T-helper 17 cell (primary cell): Measurements from ENCODE around the gene DNAJB14. TPM values are rescaled to one million over a fixed set of nuclear protein-coding genes. Genes with fewer than 3 reads are reported as not detected.

Experiments used
- ATAC-seq: fragments of 150-1000 bp; cut with Tn5 transposase; 2 replicates; pipeline ENCODE4 v1.10.0; 2021; ENCODE audit warnings: mild to moderate bottlenecking, moderate library complexity
- DNase-seq, 3 donors: peaks; one replicate each; pipeline versions ENCODE4 v3.0.0 to v3.0.0-alpha.2; 2020 to 2021
- H3K9me3 ChIP-seq: one replicate; pipeline ENCODE4 v1.7.0; 2013; ENCODE audit warnings: low read length, mild to moderate bottlenecking; ENCODE audit not compliant: control insufficient read depth, poor library complexity, severe bottlenecking
- H3K27ac Mint-ChIP-seq: one replicate; pipeline ENCODE4 v1.8.0; 2022; ENCODE audit warnings: mild to moderate bottlenecking, moderate library complexity, mixed read lengths
- H3K27me3 Mint-ChIP-seq: one replicate; pipeline ENCODE4 v1.8.0; 2022; ENCODE audit warnings: mixed read lengths
- H3K36me3 Mint-ChIP-seq: one replicate; pipeline ENCODE4 v1.8.0; 2022; ENCODE audit warnings: low read depth, mixed read lengths
- H3K4me1 Mint-ChIP-seq: one replicate; pipeline ENCODE4 v1.8.0; 2022; ENCODE audit warnings: mild to moderate bottlenecking, mixed read lengths
- H3K4me3 Mint-ChIP-seq: one replicate; pipeline ENCODE4 v1.8.0; 2022; ENCODE audit warnings: mild to moderate bottlenecking, moderate library complexity, mixed read lengths
- total RNA-seq, 4 donors: library from RNA in 2 of 4; stranded (reverse) in 2 of 4; gene quantifications; one replicate each; pipeline ENCODE4 v1.2.3 and lab custom pipeline; 2022 to 2026

DNAJB14 gene
- total RNA-seq = 10 to 100 TPM; 52.1 to 58.7 TPM
- 85.7 to 120 reads per million in 2 donors for total RNA-seq (lab: John Stamatoyannopoulos, UW)

DNA sequence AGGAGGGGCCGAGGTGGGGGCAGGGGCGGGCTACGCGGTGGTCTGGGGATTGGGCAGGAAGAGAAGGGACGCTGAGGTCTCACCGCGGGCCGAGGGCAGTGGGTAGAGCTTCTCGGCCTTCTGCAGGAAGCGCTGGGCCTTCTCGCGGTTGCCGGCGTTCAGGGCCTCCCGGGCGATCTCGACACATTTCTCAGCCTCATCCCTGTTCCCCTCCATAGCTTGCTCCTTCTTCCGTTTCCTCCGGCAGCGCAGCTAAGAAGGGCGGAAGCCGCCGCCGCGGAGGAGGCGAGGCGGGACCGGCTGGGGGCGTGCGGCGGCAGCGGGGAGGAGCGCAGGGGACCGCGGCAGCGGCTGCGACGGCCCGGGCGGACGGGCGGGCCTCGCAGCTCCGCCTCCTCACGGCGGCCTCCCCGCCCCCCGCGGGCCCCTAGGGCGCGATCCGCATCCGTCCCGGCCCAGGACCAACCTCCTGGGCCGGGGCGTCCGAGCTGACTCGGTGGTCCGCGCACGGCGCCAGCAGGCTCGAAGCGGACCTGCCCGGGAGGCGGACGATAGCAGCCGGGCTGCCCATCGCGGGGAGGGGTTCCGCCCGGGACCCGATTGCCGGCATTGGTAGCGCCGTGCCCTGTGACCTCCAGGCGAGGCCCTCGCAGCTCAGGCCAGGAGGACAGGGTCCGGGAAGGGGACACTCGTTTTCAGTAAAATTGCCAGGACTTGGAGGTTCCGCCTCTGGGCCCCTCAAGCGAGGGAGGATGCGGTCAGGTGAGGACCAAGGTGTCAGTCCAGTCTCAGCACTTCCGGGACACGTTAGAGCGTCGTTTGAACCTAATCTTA lies at the start of gene DNAJB14:
DNAJB14 (minus strand) TSS at position 263 of the 834 bp plus-strand sequence; CDS start at position 216, 47 bp downstream.
- H3K4me3 Mint-ChIP-seq = peak within 1 kb of the TSS; percentile 98
- H3K9me3 ChIP-seq = no peaks in the 10 kb centered on the region
- no peaks in the 10 kb centered on the region for H3K27me3 Mint-ChIP-seq
- peaks cover 35% of the 10 kb centered on the region for H3K4me1 Mint-ChIP-seq
- ATAC-seq (peak; percentile 63), DNase-seq (peak; percentile 73 to 82 (median 81))
- no peak within 1 kb of the TSS for H3K27ac Mint-ChIP-seq
- peaks cover 4% of the 10 kb centered on the region for H3K36me3 Mint-ChIP-seq

DNA sequence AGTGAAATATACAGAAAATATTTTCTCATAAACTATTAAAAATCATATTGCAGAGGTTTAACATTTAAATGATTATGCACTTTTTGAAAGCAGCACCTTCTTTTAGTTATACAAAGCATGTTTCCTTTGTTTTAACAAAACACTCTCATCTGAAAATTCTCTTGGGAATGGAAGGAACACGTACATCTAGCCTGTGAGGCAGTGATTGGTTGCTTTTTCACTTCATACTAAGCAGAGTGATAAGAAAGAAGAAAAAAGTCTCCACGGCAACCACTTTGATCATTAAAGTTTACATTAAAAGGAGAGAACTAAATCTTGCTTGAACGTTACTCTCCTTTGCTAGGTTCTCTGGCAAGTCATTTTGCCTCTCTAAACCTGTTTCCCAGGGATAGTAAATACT lies 45.3 kb upstream of the DNAJB14 start:
- H3K4me3 Mint-ChIP-seq = no peak overlapping the region
- H3K9me3 ChIP-seq = no peaks in the 10 kb centered on the region
- peaks cover 25% of the 10 kb centered on the region for H3K27me3 Mint-ChIP-seq
- H3K36me3 Mint-ChIP-seq = no peaks in the 10 kb centered on the region
- ATAC-seq = no peak
- H3K27ac Mint-ChIP-seq = no peak overlapping the region
- DNase-seq = no peak
- H3K4me1 Mint-ChIP-seq = no peaks in the 10 kb centered on the region

DNA sequence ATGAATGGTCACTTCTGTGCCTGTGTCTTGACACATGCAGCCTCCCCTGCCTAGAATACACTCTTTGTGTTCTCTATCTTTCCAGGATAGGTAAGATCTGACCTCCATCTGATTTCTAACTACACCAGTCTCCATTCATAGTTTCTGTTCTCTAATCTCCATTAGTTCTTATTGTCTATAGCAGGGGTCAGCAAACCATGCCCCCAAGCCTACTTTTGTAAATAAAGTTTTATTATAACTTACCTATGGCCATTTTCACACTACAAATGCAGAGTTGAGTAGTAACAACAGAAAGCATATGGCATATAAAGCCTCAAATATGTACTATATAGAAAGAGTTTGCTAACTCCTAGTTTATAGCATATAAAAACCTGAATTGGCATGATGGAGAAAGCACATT lies 41.3 kb upstream of the DNAJB14 start:
- H3K4me1 Mint-ChIP-seq = no peaks in the 10 kb centered on the region
- no peaks in the 10 kb centered on the region for H3K36me3 Mint-ChIP-seq
- H3K4me3 Mint-ChIP-seq = no peak overlapping the region
- peaks cover 26% of the 10 kb centered on the region for H3K27me3 Mint-ChIP-seq
- H3K9me3 ChIP-seq = no peaks in the 10 kb centered on the region
- DNase-seq (no peak), ATAC-seq (no peak)
- no peak overlapping the region for H3K27ac Mint-ChIP-seq

DNA sequence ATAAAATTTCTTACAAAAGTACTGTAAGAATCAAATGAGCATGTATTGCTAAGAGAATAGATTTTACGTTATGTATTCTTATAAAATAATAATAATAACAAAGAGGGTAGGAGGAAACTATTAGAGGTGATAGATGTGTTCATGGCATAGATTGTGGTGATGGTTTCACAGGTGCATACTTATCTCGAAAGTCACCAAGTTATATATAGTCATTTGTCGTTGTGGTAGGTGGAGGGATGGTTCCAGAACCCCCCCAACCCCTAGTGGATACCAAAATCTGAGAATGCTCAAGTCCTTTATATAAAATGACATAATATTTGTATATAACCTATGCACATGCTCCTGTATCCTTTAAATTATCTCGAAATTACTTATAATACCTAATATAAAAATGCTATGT lies 40.4 kb upstream of the DNAJB14 start:
- Mint-ChIP-seq H3K4me1 (no peaks in the 10 kb centered on the region), H3K27me3 (peaks cover 26% of the 10 kb centered on the region), H3K27ac (no peak overlapping the region), H3K36me3 (no peaks in the 10 kb centered on the region), H3K4me3 (no peak overlapping the region)
- DNase-seq = no peak
- H3K9me3 ChIP-seq = no peaks in the 10 kb centered on the region
- no peak for ATAC-seq

DNA sequence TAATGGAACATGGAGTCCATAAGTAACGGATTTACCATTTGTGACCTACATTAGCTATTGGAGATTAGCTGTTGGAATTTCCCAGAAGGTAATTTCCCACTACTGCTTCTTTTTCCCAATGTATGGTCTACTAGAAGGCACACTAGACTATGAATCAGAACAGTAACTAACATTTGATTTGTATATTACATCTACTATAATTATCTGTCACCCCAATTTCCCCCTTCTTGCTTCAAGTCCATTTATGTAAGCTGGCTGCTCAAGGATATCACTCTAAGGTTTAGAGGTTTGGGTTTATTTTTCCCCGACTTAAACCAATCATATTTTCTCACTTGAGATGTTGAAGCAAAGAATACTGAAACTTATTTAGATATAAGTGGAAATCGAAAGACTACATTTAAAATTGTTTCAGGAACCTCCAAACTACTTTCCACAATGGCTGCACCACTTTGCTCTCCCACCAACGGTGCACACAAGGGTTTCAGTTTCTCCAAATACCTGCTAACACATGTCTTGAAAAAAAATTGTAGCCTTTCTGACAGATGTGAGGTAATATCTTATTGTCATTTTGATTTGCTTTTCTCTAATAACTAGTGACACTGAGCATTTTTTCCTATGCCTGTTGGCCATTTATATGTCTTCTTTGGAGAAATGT lies 37.0 kb upstream of the DNAJB14 start:
- no peak overlapping the region for H3K27ac Mint-ChIP-seq
- no peaks in the 10 kb centered on the region for H3K4me1 Mint-ChIP-seq
- H3K36me3 Mint-ChIP-seq = no peaks in the 10 kb centered on the region
- ATAC-seq (no peak), DNase-seq (no peak)
- H3K4me3 Mint-ChIP-seq = no peak overlapping the region
- H3K27me3 Mint-ChIP-seq = peaks cover 10% of the 10 kb centered on the region
- H3K9me3 ChIP-seq = no peaks in the 10 kb centered on the region

DNA sequence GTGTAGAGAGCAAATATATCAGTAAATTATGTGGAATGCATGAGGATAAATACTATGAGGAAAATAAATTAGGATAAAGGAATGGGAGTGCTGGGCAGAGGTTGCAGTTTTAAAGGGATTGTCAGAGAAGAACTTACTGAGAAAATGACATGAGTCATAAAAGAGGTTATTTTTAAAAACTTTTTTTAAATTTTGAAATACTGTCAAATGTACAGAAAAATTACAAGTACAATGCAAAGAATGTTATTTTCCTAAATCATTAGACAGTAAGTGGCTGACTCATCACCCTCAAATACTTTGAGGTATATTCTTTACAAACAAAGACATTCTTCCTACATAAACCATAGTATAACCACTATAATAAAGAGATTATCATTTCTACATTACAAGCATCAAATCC lies 33.5 kb upstream of the DNAJB14 start:
- H3K4me1 Mint-ChIP-seq = no peaks in the 10 kb centered on the region
- H3K27ac Mint-ChIP-seq = no peak overlapping the region
- H3K9me3 ChIP-seq = no peaks in the 10 kb centered on the region
- H3K4me3 Mint-ChIP-seq = no peak overlapping the region
- ATAC-seq = no peak
- H3K27me3 Mint-ChIP-seq = peaks cover 4% of the 10 kb centered on the region
- no peaks in the 10 kb centered on the region for H3K36me3 Mint-ChIP-seq
- no peak for DNase-seq

DNA sequence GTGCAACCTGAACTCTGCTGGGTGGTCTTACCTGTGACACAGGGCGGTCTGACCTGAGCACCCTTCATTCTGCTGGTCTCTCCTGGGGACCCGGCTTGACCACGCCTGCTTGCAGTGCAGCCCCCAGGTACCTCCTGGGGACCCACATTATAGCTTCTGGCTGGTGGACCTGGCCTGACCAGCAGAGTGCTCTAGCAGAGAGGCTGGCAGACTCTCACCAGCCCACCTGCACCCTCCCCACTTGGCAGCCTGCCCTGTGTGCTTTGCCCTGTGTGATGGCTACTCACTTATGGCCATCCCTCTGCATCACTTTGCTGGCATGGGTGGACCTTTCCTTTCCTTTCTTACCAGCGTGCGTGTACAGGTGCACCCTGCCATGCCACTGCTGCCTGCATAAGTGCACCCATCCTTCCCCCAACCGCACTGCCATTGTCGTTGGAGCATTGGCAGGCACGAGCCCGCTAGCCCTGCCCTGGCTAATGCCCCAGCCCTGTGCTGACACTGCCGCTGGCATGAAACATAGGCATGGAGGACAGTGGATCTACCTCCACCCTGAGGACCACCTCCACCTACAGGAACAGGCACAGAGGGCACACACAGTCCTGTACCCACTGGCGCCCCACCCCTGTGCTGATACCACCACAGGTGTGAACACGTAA lies 25.2 kb upstream of the DNAJB14 start:
- DNase-seq = no peak
- ATAC-seq = no peak
- peaks cover 3% of the 10 kb centered on the region for H3K4me1 Mint-ChIP-seq
- no peaks in the 10 kb centered on the region for H3K9me3 ChIP-seq
- H3K4me3 Mint-ChIP-seq = no peak overlapping the region
- H3K27ac Mint-ChIP-seq = no peak overlapping the region
- H3K36me3 Mint-ChIP-seq = peaks cover 2% of the 10 kb centered on the region
- H3K27me3 Mint-ChIP-seq = no peaks in the 10 kb centered on the region

DNA sequence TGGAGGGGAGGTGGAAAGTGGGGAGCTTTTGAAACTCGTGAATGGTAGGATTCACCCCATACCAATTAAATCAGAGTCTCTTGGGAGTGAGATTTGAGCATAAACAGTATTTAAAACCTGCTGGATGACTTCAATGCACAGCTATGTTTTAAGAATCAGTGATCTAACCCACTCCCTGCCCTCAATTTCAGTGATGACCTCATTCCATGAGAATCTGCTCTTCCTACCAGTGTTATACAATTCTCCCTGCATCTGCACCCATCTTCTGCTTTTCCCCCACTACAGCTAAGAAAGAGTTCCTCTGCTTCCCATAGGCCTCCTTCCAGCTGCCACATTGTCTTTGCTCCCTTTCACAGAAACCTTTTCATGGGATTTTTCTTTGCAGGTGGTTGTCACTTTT lies 21.9 kb upstream of the DNAJB14 start:
- DNase-seq (no peak), ATAC-seq (no peak)
- no peaks in the 10 kb centered on the region for H3K27me3 Mint-ChIP-seq
- H3K4me1 Mint-ChIP-seq = peaks cover 19% of the 10 kb centered on the region
- H3K9me3 ChIP-seq = no peaks in the 10 kb centered on the region
- H3K4me3 Mint-ChIP-seq = no peak overlapping the region
- H3K27ac Mint-ChIP-seq = no peak overlapping the region
- peaks cover 2% of the 10 kb centered on the region for H3K36me3 Mint-ChIP-seq

DNA sequence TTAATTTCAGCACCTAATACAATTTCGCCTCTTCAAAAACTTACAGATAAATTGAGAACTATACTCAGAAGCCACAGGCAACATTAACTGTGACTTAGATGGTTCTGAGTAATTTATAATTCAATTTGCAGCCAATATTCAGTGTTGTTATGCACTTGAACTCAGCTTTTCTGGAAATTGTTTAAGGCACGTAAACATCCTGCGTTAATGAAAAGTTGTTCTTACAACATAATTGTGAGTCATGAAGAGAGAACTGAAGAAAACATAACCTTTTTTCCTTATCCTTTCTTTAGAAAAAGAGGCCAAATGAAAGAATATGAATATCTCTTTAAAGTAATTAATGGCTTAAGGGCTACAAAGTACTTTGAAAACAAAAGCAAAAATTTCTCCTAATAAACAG lies 20.3 kb upstream of the DNAJB14 start:
- Mint-ChIP-seq H3K27me3 (no peaks in the 10 kb centered on the region), H3K4me1 (peaks cover 19% of the 10 kb centered on the region), H3K27ac (no peak overlapping the region), H3K4me3 (no peak overlapping the region), H3K36me3 (peaks cover 2% of the 10 kb centered on the region)
- no peak for DNase-seq
- H3K9me3 ChIP-seq = no peaks in the 10 kb centered on the region
- ATAC-seq = no peak

DNA sequence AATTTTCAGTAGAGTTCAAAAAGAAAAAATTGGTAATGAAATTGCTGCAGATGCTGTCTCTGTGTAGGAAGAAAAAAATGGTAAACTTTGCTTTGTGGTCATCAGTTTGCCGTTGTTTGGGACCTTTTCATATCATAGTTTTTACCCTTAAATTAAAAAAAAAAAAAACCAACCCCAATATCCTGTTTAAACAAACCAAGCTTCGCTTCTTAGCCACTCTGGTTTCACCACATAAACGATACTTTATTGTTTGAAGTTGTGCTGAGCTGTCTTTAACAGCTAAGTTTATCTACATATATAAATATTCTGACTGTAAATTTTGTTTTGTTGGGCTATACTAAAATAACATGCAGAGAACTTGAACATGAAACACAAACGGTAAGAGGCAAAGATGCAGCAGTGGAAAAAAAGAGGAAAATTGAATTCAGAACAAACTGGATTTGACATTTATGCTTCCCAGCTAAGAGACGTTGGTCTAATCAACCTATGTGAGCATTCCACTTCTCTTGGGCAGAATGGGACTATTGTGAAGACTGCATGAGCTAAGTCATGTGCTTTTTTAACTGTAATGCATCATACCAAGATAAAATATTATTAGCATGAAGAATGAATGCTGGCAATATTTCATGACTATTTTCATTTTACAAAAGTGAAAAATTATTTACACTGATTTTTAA lies 19.4 kb upstream of the DNAJB14 start:
- H3K36me3 Mint-ChIP-seq = peaks cover 2% of the 10 kb centered on the region
- peaks cover 19% of the 10 kb centered on the region for H3K4me1 Mint-ChIP-seq
- H3K9me3 ChIP-seq = no peaks in the 10 kb centered on the region
- DNase-seq = no peak
- no peak overlapping the region for H3K4me3 Mint-ChIP-seq
- H3K27me3 Mint-ChIP-seq = no peaks in the 10 kb centered on the region
- no peak overlapping the region for H3K27ac Mint-ChIP-seq
- peak; percentile 90 for ATAC-seq

DNA sequence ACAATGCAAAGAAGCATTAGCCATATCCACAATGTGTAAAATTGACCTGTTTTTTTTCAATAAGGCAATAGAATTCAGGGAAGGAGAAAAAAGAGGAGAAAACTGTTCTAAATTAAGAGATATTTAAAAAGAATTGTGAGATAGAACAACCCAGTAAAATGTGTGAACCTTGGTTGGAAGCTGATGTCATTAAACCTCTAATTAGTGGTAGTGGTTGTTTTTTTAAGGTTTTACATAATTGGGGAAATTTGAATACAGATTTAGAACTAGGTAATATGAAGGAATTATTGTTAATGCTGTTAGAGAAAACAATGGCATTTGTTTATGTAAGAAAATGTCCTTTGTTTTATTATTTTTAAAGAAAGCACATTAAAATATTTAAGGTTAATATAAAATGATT lies 18.8 kb upstream of the DNAJB14 start:
- Mint-ChIP-seq H3K4me3 (peak overlapping the region; percentile 25), H3K27ac (peak overlapping the region; percentile 67)

DNA sequence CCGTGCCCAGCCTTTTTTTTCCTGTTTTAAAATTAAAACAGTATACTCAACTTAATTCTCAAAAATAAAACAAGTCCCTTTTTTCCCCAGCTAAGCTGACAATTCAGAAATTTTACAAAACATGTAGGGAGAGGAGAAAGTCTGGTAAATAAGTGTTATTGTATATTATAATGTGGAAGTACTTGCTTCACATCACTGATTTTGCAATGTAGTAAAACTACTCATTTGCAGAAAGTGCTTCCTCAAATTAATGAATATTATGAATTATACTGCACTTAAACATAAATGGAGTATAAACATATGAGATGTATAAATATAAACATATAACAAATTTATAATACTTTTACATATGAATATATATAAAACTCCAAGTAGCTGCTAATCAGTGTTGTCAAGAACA lies 15.3 kb upstream of the DNAJB14 start:
- Mint-ChIP-seq H3K27me3 (no peaks in the 10 kb centered on the region), H3K4me1 (peaks cover 16% of the 10 kb centered on the region), H3K4me3 (no peak overlapping the region), H3K27ac (peak overlapping the region; percentile 47), H3K36me3 (peaks cover 2% of the 10 kb centered on the region)
- DNase-seq = no peak
- no peak for ATAC-seq
- H3K9me3 ChIP-seq = no peaks in the 10 kb centered on the region

More for the DNA sequence above, 18.8 kb upstream of the DNAJB14 start:
- no peaks in the 10 kb centered on the region for H3K9me3 ChIP-seq
- peaks cover 2% of the 10 kb centered on the region for H3K36me3 Mint-ChIP-seq
- DNase-seq (no peak), ATAC-seq (no peak)
- no peaks in the 10 kb centered on the region for H3K27me3 Mint-ChIP-seq
- peaks cover 19% of the 10 kb centered on the region for H3K4me1 Mint-ChIP-seq

DNA sequence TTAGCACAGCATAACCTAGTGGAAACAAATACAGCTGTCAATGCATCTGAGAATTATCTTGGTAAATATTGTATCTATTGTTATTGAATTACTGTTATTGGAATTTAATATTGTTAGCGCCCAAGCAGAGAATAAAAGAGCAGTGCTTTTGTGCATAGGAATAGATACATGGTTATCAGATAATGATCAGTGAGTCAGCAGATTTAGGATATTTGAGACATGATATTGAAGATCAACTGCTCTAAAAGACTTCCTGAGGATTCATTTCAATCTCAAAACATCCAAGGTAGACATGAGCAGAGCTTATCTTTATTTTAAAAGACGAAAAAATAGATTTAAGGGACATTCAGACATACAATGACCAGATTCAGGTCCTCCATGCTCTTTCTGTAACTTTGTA lies 14.2 kb upstream of the DNAJB14 start:
- no peak overlapping the region for H3K4me3 Mint-ChIP-seq
- no peak for DNase-seq
- H3K27me3 Mint-ChIP-seq = no peaks in the 10 kb centered on the region
- H3K4me1 Mint-ChIP-seq = peaks cover 11% of the 10 kb centered on the region
- peaks cover 2% of the 10 kb centered on the region for H3K36me3 Mint-ChIP-seq
- no peaks in the 10 kb centered on the region for H3K9me3 ChIP-seq
- ATAC-seq = no peak
- H3K27ac Mint-ChIP-seq = no peak overlapping the region
